Ishikawa (cell line): ENCODE measurements around the gene NARF.

Experiments
- CREB1 ChIP-seq: IDR thresholded peaks from 2 replicates; pipeline ENCODE4 v1.6.1; 2012; ENCODE audit warnings: low read depth
- EGR1 ChIP-seq: IDR thresholded peaks from 2 replicates; pipeline ENCODE4 v1.6.1; 2012
- EP300 ChIP-seq: IDR thresholded peaks from 2 replicates; pipeline ENCODE4 v1.6.1; 2012; ENCODE audit warnings: borderline replicate concordance
- FOXM1 ChIP-seq: IDR thresholded peaks from 2 replicates; pipeline ENCODE4 v1.6.1; 2012; ENCODE audit warnings: low read depth, borderline replicate concordance
- MAX ChIP-seq: IDR thresholded peaks from 2 replicates; pipeline ENCODE4 v1.6.1; 2012
- NFIC ChIP-seq: IDR thresholded peaks from 2 replicates; pipeline ENCODE4 v1.6.1; 2012
- RAD21 ChIP-seq: IDR thresholded peaks from 2 replicates; pipeline ENCODE4 v1.6.1; 2012; ENCODE audit warnings: low read depth
- REST ChIP-seq: IDR thresholded peaks from 2 replicates; pipeline ENCODE4 v1.6.1; 2012; ENCODE audit warnings: low read depth, mild to moderate bottlenecking
- TAF1 ChIP-seq: IDR thresholded peaks from 2 replicates; pipeline ENCODE4 v1.6.1; 2012; ENCODE audit warnings: low read depth, mild to moderate bottlenecking
- TCF12 ChIP-seq: IDR thresholded peaks from 2 replicates; pipeline ENCODE4 v1.6.1; 2012; ENCODE audit warnings: low read depth
- TEAD4 ChIP-seq: IDR thresholded peaks from 2 replicates; pipeline ENCODE4 v1.6.1; 2012
- USF1 ChIP-seq: IDR thresholded peaks from 2 replicates; pipeline ENCODE4 v1.6.1; 2012
- YY1 ChIP-seq: IDR thresholded peaks from 2 replicates; pipeline ENCODE4 v1.6.1; 2012; ENCODE audit warnings: low read depth
- ZBTB7A ChIP-seq: IDR thresholded peaks from 2 replicates; pipeline ENCODE4 v1.6.1; 2012; ENCODE audit warnings: low read depth

- TF ChIP-seq EP300 (no peak), FOXM1 (no peak), REST (no peak), RAD21 (no peak), CREB1 (no peak), EGR1 (no peak), YY1 (no peak), USF1 (no peak), MAX (no peak), TAF1 (no peak), ZBTB7A (no peak), TEAD4 (no peak), TCF12 (no peak), NFIC (no peak)
Observed at GRCh38 chr17:82442643-82443464, 15.7 kb upstream of the NARF start.
